Uterus (tissue), 4 donors: ENCODE data around the gene ACVR2A. TPM values are rescaled to one million over a fixed set of nuclear protein-coding genes. Genes with fewer than 3 reads are reported as not detected.
A peak's percentile ranks its signal among the peaks of the same experiment; 100 is the strongest.

Source experiments
- DNase-seq, 2 donors: peaks; one replicate each; pipeline ENCODE4 v3.0.0-alpha.2; 2019 to 2020
- H3K27ac ChIP-seq, 2 donors: fragments of 200-600 bp; sonication (generic); 1 replicate in 1 of 2; 2 replicates in 1 of 2; pipeline ENCODE4 v1.5.1; 2016 to 2018
- H3K27me3 ChIP-seq, 2 donors: fragments of 200-600 bp; sonication (generic); one replicate each; pipeline ENCODE4 v1.5.1; 2018 to 2019; ENCODE audit warnings: control low read depth in 1 of 2
- H3K36me3 ChIP-seq, 2 donors: fragments of 200-600 bp; sonication (generic); one replicate each; pipeline ENCODE4 v1.5.1; 2019; ENCODE audit warnings: control low read depth in 1 of 2
- H3K4me1 ChIP-seq, 2 donors: fragments of 200-600 bp; sonication (generic); one replicate each; pipeline ENCODE4 v1.5.1; 2018 to 2019; ENCODE audit warnings: control low read depth in 1 of 2
- H3K4me3 ChIP-seq, 2 donors: fragments of 200-600 bp; sonication (generic); 1 replicate in 1 of 2; 2 replicates in 1 of 2; pipeline ENCODE4 v1.5.1; 2018 to 2019; ENCODE audit warnings: mild to moderate bottlenecking in 1 of 2
- H3K9me3 ChIP-seq, 2 donors: fragments of 200-600 bp; sonication (generic); one replicate each; pipeline ENCODE4 v1.5.1; 2019; ENCODE audit warnings: control low read depth in 1 of 2
- POLR2A ChIP-seq, 2 donors: fragments of 450-650 bp; IDR thresholded peaks; one replicate each; pipeline ENCODE4 v1.6.1; 2016; ENCODE audit warnings: antibody characterized with exemption in 2 of 2, mild to moderate bottlenecking in 1 of 2, moderate library complexity in 1 of 2
- intact Hi-C: fragments of 100-400 bp; cut with DNase I; formaldehyde crosslinking; loops from one replicate; pipeline ENCODE4 v1.15.1; 2023; ENCODE audit warnings: low total_unique reads
- total RNA-seq, 4 donors: library from RNA; depleted of rRNA in 3 of 4; stranded (reverse); fragments of >200 nt in 3 of 4; gene quantifications; one replicate each; pipeline versions ENCODE4 v1.1.0 to v1.2.4, GENCODE V29; 2014 to 2023
- TF ChIP-seq, protein P1 (sequence below), 4 experiments: fragments of 200-600 bp in 2 of 4; fragments of 450-650 bp in 2 of 4; sonication (generic) in 2 of 4; IDR thresholded peaks; one replicate each; pipeline ENCODE4 v1.5.1; 2016 to 2019; ENCODE audit warnings: antibody characterized with exemption in 4 of 4, mild to moderate bottlenecking in 2 of 4, moderate library complexity in 1 of 4
- donor health status: DM: yes; HTN: yes; CAD: no.

Gene ACVR2A
- total RNA-seq, 4 donors from 2014 or later: 35.0 to 67.5 (median 56.2) TPM

- no peak overlapping the region for H3K27ac ChIP-seq
- H3K4me3 ChIP-seq: no peak overlapping the region
- H3K9me3 ChIP-seq: no peaks in the 10 kb centered on the region
- no peaks in the 10 kb centered on the region for H3K36me3 ChIP-seq
- DNase-seq: no peak
- no peaks in the 10 kb centered on the region for H3K4me1 ChIP-seq
- intact Hi-C loops: no loop called here
- TF ChIP-seq, protein P1, sequence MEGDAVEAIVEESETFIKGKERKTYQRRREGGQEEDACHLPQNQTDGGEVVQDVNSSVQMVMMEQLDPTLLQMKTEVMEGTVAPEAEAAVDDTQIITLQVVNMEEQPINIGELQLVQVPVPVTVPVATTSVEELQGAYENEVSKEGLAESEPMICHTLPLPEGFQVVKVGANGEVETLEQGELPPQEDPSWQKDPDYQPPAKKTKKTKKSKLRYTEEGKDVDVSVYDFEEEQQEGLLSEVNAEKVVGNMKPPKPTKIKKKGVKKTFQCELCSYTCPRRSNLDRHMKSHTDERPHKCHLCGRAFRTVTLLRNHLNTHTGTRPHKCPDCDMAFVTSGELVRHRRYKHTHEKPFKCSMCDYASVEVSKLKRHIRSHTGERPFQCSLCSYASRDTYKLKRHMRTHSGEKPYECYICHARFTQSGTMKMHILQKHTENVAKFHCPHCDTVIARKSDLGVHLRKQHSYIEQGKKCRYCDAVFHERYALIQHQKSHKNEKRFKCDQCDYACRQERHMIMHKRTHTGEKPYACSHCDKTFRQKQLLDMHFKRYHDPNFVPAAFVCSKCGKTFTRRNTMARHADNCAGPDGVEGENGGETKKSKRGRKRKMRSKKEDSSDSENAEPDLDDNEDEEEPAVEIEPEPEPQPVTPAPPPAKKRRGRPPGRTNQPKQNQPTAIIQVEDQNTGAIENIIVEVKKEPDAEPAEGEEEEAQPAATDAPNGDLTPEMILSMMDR (IDR thresholded peaks at IDR 0.05): no peak
- no peak for TF ChIP-seq POLR2A (IDR thresholded peaks at IDR 0.05)
- no peaks in the 10 kb centered on the region for H3K27me3 ChIP-seq
These were observed 43.9 kb downstream of the ACVR2A start for GRCh38 chr2:147888680-147889079.

DNA sequence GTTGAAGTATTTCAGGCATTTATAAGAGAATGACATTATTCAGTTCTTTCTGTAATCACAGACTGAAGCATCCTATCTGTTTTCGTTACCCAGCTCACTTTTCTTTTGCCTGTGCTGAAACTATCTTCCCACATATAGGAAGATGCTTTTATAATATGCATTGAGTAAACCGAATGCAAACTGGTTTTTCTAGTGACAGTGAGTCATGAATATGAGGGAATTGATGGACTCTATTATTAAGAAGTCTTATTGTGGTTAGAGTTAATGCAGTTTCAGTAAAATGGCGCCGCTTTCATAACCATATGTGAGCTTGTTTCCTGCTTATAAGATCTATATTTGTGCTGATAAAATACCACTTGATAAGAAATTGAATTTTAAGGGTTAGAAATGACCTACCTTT lies 59.2 kb downstream of the ACVR2A start:
- Histone ChIP-seq H3K36me3 (no peaks in the 10 kb centered on the region), H3K27ac (no peak overlapping the region), H3K9me3 (no peaks in the 10 kb centered on the region), H3K4me1 (no peaks in the 10 kb centered on the region), H3K27me3 (no peaks in the 10 kb centered on the region), H3K4me3 (no peak overlapping the region)
- intact Hi-C loops: no loop called here
- DNase-seq: no peak
- TF ChIP-seq POLR2A (IDR thresholded peaks at IDR 0.05): no peak
- TF ChIP-seq, protein P1 (IDR thresholded peaks at IDR 0.05): no peak

DNA sequence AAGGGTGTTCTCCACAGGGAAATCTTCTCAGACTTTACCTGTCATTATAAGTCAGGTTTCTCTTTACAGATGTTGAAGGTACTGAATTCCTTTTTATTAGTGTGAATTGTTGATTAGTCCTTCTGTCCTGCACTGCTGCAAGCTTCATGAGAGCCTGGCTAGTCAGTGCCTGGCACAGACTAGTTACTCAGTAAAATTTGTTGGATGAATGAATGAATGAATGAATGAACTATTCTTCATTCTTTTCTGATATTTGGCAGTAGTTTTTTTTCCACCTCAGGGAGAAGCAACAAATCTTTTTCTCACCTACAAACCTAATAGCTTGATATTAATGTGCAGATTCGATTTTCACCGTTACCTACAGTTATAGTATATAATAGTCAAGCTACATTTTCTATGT lies 64.3 kb downstream of the ACVR2A start:
- intact Hi-C loops: no loop called here
- Histone ChIP-seq H3K4me3 (no peak overlapping the region), H3K4me1 (no peaks in the 10 kb centered on the region), H3K9me3 (no peaks in the 10 kb centered on the region), H3K36me3 (no peaks in the 10 kb centered on the region), H3K27me3 (no peaks in the 10 kb centered on the region), H3K27ac (no peak overlapping the region)
- TF ChIP-seq, protein P1 (IDR thresholded peaks at IDR 0.05): no peak
- no peak for TF ChIP-seq POLR2A (IDR thresholded peaks at IDR 0.05)
- no peak for DNase-seq

DNA sequence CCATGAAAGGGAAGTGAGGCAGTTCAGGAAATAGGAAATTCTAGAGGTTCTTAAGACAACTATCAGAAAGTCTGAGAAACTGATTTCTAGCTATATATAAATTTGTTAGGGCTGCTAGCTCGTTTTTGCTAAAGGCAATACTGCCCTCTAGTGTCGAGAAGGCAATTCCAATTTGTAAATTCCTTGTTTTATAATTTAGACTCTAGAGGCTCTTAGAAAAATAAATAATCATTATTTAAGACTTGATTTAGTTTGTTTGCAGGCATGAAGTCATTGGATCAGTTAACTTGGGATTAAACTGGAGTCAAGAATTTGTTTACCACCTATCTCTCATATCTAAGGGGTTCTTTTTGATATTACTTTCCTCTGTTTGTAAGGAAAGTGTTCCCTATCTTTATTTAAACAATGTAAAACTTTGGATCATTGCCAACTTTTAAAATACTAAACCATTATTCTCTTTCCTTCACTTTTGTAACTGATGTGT lies 66.2 kb downstream of the ACVR2A start:
- Histone ChIP-seq H3K9me3 (no peaks in the 10 kb centered on the region), H3K36me3 (no peaks in the 10 kb centered on the region), H3K27me3 (no peaks in the 10 kb centered on the region), H3K4me3 (no peak overlapping the region), H3K27ac (no peak overlapping the region), H3K4me1 (no peaks in the 10 kb centered on the region)
- peak in 1 of 2 donors; percentile 39 for DNase-seq
- TF ChIP-seq POLR2A (IDR thresholded peaks at IDR 0.05): no peak
- TF ChIP-seq, protein P1 (IDR thresholded peaks at IDR 0.05): peak; percentile 68 to 85 (median 80)
- intact Hi-C loops: no loop called here

GRCh38 chr2:147913701-147914480 lies 69.1 kb downstream of the ACVR2A start:
- H3K27ac ChIP-seq: no peak overlapping the region
- no peak for TF ChIP-seq POLR2A (IDR thresholded peaks at IDR 0.05)
- TF ChIP-seq, protein P1 (IDR thresholded peaks at IDR 0.05): no peak
- no peak for DNase-seq
- no peak overlapping the region for H3K4me3 ChIP-seq
- H3K9me3 ChIP-seq: no peaks in the 10 kb centered on the region
- no peaks in the 10 kb centered on the region for H3K36me3 ChIP-seq
- no peaks in the 10 kb centered on the region for H3K4me1 ChIP-seq
- H3K27me3 ChIP-seq: no peaks in the 10 kb centered on the region
- intact Hi-C loops: no loop called here
